GM23248 (cell line): ENCODE measurements around the gene LIN28B.

Source experiments
- EZH2 ChIP-seq: fragments of 200-600 bp; sonication (generic); IDR thresholded peaks from 2 replicates; pipeline ENCODE4 v1.6.1; 2018; ENCODE audit warnings: antibody characterized with exemption, mild to moderate bottlenecking; ENCODE audit not compliant: insufficient read depth, poor library complexity, severe bottlenecking
- EZH2phosphoT487 ChIP-seq: fragments of 200-600 bp; sonication (generic); IDR thresholded peaks from 2 replicates; pipeline ENCODE4 v1.6.1; 2018; ENCODE audit warnings: antibody characterized with exemption, moderate library complexity, mild to moderate bottlenecking, low read depth; ENCODE audit not compliant: insufficient read depth

DNA sequence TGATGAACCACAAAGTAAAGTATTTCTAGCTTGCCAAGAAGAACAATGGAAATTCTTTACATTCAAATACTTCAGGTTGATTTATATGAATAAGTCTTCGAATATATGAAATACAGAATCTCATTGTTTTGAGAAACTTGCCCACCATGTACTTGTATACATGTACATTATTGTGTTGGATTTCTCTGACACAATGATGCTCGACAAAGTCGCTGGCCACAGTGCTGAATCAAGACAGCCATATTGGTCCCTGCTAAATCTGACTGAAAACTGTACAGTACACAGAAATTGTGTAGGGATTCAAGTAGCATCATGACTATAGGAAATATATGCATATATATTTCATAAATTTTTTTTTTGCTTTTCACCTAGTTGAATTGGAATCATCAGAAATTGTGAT lies 13.1 kb upstream of the LIN28B start:
- TF ChIP-seq EZH2 (no peak), EZH2phosphoT487 (no peak)
